ENCODE measurements around the gene CRYBG3.

The CRYBG3 gene

DNA sequence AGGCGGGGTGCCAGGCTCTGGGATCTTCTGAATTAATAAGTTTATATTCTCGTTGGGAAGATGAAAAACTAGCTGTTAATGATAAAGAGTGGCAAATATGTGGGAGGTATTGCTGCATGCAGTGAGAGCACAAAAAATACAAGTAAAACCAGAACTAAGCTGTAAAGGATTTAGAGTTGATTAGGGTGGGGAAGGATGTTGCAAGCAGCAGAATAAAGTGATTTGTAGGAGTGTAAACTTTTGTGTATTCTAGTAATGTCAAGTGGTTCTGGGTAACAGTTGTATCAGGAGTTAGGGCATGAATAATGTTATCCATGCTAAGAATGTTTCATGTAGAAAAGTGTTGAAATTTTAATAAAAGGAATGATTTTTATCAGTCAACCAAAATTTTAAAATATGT, 18.1 kb downstream of the CRYBG3 start:
- no peak for DNase-seq

DNA sequence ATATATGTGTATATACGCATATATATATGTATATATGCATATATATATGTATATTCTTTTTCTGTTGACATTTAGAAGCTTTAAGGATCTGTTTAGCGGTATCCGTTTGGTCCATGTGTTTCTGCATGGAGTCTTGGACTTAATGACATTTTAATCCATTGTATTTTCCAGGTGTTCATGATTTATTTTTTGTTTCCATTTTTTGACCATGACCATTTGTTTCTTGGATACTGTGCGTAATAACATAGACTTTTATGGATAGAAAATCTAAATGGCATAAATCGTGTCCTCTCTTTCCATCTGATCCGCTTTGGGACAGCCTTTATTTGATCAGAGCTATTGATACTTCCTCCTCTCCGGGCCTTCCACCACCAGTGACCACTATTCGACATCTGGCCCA, 19.5 kb downstream of the CRYBG3 start:
- DNase-seq: no peak

DNA sequence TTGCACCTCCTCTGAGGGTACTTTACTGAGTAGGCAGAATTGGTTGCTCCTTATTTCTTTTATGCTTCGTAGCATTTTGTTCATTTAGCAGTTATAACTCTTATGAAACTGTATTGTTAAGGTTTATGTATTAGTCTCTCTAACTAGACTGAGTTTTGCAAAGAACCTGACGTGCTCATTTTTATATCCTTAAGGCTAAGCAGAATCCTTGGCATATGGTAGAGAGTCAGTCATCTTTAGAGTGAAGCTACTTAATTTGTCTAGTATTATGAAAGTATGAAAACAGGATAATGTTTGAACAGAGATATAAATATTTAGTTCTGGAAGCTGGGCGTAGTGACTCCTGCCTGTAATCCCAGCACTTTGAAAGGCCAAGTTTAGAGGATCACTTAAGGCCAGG, 20.1 kb downstream of the CRYBG3 start:
- DNase-seq: no peak

DNA sequence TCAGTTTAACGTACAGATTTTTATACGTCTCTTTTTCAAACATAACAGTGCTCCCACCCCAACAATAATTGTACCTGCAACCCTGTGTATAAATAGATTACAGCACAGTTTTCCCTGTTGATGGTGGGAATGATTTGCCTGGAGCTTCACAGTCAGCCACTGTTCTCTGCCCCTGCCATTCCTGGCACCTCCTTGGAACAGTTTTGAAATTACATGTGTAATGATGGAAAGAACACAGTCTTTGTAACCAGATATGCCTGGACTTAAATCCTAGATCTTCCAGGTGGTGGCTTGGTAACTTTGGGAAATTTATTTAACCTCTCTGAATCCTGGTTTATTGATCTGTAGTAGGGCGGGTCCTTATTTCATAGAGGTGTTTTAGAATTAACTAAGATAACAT, 27.0 kb downstream of the CRYBG3 start:
- no peak for DNase-seq

DNA sequence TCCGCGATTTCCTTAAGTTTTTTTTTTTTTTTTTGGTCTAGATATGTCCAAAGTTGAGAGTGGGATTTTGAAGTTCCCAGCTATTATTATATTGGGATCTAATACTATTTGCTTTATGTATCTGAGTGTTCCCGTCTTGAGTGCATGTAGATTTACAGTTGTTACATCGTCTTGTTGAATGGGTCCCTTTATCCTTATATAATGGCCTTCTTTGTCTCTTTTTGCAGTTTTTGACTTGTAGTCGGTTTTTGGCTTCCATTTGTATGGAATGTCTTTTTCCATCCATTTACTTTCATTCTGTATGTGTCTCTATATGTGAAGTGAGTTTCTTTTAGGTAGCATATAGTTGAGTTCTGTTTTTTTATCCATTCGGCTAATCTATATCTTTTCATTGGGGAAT, 35.6 kb downstream of the CRYBG3 start:
- no peak for DNase-seq

DNA sequence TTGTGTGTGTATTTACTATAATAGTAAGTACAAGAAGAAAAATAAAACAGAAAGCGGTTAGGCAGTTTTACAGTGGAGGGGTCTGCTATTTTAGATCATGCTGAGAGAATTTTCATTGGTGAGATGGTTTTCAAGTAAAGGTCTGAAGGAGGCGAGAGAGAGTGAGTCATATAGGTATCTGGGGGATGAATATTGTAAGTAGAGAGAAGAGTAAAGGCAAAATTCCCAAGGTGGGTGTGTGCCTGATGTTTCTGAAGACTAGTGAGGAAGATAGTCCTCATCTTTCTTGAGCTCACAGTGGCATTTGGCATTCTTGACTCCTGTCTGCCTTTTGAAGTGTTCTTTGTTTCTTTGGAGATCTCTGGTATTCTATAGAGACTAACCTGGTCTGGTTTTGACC, 38.6 kb downstream of the CRYBG3 start:
- DNase-seq: no peak

DNA sequence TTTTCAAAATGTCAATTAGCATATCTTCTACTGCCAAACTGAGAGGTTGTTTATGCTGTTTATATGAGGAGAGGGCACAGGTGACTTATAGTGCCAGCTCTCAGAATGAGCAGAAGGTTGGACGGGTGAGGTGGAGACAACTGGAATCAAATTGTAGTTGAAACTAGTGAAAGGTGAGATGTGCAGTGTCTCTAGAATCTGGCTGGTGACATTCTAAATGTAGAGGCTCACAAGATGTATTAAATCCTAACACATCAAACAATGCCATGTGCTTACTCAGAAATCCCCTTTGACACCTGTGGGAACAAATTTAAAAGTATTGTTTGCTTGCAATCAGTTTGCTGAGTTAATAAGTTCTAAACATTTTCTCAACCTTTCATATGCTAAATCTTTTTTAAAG, 40.8 kb downstream of the CRYBG3 start:
- no peak for DNase-seq

DNA sequence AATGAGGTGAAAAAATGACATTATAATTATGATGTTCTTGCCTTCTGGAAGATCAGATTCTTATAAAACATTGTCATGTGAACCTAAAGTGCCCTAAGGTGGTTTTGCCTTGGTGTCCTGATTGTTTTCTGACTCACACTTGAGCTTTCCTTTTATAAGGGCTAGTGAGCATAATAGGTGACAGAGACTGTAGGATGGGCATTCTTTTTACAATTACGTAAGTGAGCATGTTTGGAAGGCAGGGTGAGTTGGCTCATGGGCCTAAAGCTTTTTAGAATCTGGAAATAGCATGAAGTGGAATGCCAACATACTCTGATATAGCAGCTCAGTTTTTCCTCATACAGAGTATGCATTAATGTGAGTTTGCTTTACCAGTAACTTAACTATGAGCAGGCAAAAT, 41.2 kb downstream of the CRYBG3 start:
- no peak for DNase-seq

DNA sequence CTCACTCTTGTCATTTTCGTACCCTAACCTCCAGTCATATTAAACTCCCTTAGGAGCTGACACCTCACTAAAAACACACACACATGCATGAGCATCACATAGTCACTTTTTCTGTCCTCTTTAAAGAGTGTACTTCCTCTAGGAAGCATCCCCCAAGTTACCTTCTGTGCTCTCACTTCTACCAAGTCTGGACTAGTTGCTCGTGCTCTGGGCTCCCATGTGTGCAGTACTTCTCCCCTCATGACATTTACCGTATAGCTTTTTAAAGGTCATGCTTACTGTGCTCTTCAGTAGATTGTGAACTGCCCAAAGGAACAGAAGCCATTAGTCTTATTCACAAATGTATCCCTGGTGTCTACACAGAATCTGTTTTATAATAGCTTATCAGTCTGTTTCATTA, 42.0 kb downstream of the CRYBG3 start:
- DNase-seq: no peak

DNA sequence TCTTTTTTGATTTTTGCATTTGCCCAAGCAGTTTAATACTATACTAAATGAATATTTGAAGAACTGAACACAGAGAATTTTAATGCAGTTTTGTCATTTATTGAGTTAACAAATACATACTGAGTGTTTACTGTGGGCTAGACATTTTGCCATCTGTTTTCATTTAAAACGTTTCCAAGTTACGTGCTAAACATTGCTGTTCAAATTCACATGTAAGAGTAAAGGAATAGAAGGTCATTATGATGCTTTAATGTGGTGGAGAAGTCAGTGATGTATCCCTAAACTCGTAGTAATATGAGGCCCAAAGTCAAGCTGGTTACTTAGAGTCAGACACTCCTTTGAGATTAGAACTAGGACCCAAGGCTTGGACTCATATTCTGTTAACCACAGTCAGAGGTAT, 49.4 kb downstream of the CRYBG3 start:
- no peak for DNase-seq

DNA sequence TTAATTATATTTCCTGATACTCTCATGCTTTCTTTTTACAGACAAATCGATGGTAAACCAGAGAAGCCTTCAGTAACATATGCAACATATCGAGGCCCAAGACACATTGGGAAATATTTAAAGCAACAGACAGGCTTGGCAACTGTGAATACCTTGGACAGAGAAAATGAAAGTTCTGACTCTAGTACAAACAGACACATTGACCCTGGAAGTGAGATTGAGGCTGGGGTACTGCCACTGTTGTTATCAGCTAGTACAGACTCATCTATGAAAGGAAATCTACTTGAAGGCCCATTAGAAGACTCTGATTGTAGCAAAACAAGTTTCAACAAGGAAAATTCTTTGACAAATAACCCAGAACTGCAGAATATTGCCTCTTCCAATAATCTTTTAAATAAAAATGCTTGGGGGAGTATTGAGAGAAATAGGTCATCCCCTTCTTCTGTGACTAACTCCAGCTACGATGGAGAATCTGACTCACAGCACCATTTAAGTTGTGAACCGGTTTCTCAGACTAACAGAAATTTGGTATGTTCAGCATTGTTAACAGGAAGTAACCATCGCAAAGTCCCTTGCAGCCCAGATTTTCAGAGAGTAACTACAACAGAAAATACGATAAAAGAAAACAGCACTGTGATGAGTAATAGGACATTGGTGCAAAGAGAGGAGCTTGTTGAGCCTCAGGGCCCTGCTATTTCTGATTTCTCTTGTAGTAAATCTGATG, 50.2 kb downstream of the CRYBG3 start:
- no peak for DNase-seq

DNA sequence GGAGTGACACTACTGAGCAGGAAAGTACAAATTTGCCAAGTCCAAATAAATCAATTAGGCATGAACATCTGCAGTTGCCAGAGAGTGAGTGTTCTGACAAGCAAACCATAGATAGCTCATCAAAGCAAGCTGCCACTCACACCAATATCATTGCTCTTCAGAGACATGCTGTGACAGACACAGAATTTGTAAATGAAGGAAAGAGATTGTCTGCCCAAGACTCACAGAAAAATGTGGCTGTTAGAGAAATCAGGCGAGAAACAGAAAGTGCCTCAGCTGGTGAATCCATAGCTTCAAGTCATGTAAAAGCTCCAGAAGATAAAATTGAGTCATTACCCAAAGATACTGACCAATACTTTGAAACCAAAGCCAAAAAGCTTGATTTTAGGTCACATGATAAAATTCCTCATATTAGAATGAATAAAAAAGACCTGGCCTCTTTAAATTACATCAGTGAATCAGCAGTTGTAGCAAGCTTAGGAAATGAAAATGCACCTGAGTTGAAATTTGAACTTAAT, 50.8 kb downstream of the CRYBG3 start:
- DNase-seq: no peak

DNA sequence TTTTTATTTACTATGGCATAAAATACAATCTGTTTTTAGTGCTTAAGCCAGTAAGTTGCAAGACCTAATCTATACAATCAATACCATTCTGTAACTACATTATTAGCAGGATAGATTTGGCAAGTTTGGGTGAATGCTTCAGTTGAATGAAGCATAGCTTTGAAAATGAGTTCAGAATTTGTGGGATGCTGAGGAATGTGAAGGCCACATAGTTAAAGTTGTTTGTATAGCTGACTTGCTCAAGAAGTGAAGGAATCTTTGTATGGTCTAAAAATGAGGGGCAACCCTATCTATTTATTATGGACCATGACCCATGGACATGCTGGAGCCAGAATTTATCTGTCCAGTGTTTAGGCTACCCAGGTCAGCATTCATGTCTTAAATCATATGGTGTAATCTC, 58.5 kb downstream of the CRYBG3 start:
- no peak for DNase-seq

DNA sequence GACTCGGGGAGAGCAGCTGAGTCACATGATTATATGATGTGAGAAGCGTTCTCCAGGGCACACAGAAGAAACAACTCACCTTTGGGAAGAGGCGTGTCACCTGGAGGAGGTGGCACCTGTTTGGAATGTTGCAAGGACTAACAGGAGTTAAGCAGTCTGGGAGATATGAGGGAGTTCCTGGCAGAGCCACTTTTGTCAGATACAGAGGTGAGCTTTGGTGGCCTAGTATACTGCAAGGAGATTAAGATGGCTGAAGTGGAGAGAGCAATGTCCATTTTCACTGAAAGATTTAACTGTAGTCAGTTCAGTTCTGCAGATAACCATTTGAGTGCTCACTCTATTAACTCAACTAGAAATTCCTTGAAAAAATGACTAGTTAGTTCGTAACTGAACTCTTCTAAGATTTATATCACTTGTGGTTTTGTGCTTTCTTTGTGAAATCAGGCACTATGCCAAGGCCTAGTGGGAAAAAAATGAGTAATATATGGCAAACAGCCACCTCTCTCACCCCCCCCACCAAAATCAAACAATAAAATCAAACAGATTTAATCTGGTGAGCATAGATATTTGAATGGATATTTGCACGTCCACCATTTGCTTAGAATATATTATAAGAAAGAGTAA, 61.3 kb downstream of the CRYBG3 start:
- DNase-seq: no peak

DNA sequence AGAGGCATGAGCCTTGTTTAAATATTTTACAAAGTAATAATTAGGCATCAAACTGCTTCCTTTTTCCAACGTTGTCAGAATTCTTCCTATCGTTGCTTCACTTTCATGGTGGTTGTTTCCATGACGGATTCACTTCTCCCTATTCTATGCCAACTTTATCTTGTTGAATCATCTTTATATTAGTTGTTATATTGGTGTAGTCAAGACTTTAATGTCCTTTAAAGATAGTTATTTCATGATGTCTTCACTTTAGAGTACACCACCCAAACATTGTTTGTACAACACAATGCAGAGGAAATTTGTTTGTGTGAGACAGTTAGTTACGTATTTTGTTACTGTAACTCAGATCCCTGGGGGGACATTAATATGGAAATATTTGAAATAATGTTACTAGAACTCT, 61.9 kb downstream of the CRYBG3 start:
- DNase-seq: no peak

DNA sequence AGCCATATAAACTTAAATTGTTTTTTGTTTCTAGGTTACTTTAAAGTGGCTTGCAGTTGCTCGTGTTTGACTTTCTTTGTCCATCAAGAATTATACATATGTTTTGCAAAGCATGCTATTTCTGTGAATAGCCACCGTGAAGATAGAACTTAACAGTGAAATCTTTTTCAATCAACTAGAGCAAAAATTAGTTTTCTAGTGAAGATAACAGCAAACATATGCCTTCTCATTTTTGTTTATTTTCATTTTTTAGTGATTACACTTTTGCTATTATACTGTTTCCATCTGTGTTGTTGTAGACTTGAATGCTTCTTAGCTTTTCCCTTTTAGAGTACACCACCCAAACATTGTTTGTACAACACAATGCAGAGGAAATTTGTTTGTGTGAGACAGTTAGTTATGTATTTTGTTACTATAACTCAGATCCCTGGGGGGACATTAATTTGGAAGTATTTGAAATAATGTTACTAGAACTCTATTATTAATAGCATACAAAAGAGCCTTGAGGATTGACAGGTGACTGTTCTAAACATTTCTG, 62.8 kb downstream of the CRYBG3 start:
- DNase-seq: no peak

DNA sequence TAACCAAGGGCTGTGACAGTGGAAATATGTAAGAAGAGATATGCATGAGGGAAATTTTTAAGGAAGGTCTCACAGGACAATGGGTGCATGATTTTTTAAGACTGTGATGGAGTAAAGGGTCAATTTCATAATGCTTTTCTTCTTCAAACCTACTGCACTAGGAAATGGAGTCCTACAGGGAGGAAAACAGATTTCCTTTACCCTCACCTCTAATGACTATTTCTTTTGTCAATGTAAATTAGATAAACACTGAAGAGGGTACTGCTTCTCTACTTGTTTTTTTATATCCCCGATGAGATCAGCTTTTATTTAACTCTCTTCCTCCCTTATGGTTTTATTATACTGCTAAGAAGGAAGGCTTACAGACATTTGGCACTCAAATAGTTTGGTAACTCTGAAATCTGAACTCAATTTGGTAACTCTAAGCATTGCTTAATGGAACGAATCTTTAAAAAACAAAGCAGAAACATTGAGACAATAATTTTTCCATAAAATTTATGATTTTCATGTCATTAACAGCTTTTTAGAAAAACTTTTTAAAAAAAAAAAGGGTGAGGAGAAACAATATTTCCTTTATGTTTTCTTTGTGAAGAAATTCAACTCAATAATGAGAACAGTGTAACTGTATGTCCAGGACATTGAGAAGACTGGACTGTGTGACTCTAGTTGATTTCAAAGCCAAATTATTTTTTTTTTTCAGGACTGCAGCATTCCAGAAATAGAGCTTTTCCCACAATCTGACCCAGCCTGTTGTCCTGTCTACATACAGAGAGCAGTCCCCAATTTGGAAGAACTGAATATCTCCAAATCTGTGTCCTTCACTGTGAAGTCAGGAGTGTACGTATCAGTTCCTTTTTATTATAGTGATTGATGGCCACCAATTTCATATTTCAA, 64.4 kb downstream of the CRYBG3 start:
- no peak for DNase-seq

DNA sequence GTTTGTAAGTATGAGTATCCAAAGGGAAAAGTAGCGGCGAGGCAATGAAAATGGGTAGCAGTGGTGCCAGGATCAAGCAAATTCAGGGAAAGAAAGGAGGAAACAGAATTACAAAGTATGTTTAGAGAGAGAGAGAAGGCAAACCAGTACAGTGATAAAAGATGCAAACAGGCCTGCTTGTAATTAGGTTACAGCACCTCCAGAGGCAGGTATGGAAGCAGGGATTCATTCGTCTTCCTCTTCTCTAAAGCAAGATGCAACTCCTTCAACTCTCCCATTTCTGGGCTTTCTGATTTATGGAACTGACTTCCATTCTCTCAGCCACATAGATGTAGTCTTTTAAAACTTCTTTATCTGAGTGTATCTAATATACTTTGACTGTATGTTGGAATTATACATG, 68.0 kb downstream of the CRYBG3 start:
- no peak for DNase-seq

DNA sequence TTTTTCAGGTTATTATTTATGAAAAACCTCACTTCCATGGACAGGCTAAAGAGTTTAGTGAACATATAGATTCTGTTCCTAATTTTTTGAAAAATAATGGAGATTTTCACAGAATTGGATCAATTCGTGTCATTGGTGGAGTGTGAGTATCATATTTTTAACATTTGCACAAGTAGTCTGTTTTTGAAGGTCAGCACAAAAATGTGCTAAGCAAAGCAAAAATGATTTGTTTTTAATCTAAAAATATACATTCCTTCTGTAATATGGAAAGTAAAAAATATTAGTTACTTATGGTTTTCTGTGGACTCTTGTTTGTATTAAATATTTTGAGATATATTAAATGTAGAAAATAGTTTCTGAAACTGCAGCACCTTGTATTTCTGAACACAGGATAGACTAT, 71.0 kb downstream of the CRYBG3 start:
- no peak for DNase-seq

DNA sequence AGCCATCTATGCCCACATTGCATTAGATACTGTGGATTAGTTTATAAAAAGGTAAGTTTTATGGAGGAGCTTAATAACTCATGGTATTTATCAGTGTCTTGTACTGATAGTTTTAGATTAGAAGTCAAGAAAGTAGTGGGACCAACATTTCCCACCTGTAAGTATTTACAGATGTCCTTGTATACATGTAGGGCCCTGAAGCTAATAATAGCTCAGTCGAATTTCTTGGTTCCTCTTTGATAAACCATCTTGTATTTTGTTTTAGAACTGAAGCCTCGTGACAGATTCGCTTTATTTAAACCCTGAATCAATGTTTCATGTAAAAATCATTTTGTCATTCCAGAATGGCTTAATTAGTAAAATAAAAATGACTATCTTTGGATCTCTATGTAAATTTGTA, 73.4 kb downstream of the CRYBG3 start:
- DNase-seq: no peak

DNA sequence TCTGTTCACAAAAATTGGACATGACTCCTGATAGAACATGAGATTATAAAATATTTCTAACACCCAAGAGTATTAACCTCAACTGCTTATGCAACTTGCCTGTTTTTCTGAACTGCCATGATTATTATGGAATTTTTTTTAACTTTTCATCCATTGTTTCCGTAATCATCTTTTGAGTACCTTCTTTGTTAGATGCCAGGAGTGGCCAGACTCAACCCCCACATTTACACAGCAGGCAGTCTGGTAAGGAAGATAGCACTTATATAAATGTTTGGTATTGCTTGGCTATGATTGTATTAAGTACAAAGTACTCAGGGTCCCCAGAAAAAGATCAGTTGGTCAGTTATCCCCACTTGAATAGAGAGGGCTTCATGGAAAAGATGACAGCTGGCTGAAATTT, 74.3 kb downstream of the CRYBG3 start:
- peak; percentile 19 for DNase-seq

DNA sequence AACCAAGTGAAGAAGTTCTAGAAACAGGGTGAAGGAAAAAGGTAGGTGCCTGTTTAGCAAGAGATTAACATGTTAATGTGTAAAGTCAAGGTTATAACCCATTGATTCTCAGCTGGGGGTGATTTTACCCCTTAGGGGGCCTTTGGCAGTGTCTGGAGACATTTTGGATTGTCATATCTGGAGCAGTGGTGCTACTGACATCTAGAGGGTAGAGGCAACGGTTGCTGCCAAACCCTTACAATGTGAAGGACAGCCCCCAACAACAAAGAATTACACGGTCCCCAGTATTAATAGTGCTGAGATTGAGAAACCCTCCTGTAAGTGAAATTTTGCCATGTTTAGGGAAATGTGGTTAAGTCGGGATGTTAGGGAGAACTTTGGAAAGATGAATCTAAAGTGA, 74.7 kb downstream of the CRYBG3 start:
- no peak for DNase-seq

DNA sequence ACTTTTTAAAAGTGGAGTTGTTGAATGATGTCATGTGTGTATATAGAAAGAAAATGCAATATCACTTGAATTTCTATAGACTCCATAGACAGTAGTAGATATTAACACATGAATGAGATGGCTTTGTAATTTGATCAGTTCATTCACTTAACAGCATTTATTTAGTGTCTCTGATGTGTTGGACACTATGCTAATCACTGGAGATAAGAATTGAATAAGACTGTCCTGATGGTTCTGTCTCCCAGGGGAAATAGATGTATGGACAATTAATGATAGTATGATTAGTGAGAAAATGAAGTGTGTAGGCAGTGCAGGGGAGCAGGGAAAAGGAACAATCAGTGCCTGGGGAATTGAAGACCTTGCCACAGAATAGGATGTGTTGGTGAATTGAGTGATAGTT, 77.5 kb downstream of the CRYBG3 start:
- DNase-seq: no peak
